ENCODE data around the gene DCAF7.

The DCAF7 gene

DNA sequence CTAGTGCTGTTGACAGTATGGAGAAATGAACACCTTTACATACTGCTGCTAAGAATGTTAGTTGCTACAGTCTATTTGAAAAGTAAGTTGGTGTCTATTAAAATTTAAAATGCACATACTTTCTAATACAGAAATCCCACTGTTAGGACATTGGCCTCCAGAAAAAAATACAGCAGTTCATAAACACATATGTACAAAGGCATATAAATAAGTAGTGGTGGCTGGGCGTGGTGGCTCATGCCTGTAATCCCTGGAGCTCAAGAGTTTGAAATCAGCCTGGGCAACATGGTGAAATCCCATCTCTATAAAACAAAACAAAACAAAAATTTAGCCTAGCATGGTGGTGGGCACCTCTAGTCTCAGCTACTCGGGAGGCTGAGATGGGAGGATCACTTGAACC, 13.1 kb downstream of the DCAF7 start:
- H3K36me3 ChIP-seq (ENCODE audit: control insufficient read depth, low read length) = no peaks in the 10 kb centered on the region

DNA sequence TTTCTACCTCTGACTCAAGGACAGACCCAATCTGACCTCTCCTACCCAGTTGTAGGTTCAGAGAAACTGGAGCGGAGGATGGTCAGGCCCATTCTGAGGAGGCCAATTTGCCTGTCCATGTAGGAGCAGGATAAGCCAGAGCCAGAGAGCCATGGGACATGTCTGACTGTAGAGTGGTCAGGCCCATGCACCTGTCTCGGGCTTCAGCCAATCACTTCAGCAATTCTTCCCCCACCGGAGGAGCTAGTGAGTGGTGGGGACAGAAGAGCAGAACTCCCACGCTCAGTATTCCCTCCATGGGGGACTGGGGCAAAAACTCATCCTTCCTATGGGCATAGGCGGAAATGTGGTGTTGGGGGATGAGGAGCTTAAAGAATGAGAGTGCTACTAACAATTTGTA, 14.3 kb downstream of the DCAF7 start:
- no peaks in the 10 kb centered on the region for H3K9me2 ChIP-seq (replicated peaks; ENCODE audit: control insufficient read depth, low read length)
- H3K36me3 ChIP-seq (ENCODE audit: control insufficient read depth, low read length) = no peaks in the 10 kb centered on the region; the same call in 1 of the 2 replicates
- peaks cover 3% of the 10 kb centered on the region; the same call in 1 of the 2 replicates for H3F3A ChIP-seq (ENCODE audit: control insufficient read depth, insufficient read depth)
- H3K79me2 ChIP-seq (ENCODE audit: control insufficient read depth, low read length) = peaks cover 90% of the 10 kb centered on the region
- no peak overlapping the region for H3K4me3 ChIP-seq (ENCODE audit: low read length)
- no peaks in the 10 kb centered on the region for H3K27me3 ChIP-seq (ENCODE audit: control insufficient read depth, low read length)
- no peak overlapping the region for H3K4me2 ChIP-seq (ENCODE audit: low read length)
- peaks cover 8% of the 10 kb centered on the region; the same call in 1 of the 2 replicates for H4K20me1 ChIP-seq (ENCODE audit: control insufficient read depth, insufficient read depth, low read depth, low read length)
- no peak overlapping the region for H3K27ac ChIP-seq (ENCODE audit: low read depth, low read length)
- TF ChIP-seq, protein P1, sequence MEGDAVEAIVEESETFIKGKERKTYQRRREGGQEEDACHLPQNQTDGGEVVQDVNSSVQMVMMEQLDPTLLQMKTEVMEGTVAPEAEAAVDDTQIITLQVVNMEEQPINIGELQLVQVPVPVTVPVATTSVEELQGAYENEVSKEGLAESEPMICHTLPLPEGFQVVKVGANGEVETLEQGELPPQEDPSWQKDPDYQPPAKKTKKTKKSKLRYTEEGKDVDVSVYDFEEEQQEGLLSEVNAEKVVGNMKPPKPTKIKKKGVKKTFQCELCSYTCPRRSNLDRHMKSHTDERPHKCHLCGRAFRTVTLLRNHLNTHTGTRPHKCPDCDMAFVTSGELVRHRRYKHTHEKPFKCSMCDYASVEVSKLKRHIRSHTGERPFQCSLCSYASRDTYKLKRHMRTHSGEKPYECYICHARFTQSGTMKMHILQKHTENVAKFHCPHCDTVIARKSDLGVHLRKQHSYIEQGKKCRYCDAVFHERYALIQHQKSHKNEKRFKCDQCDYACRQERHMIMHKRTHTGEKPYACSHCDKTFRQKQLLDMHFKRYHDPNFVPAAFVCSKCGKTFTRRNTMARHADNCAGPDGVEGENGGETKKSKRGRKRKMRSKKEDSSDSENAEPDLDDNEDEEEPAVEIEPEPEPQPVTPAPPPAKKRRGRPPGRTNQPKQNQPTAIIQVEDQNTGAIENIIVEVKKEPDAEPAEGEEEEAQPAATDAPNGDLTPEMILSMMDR (IDR thresholded peaks at IDR 0.05; ENCODE audit: low read depth, low read length, poor library complexity, severe bottlenecking) = no peak
- TF ChIP-seq EZH2phosphoT487 (IDR thresholded peaks at IDR 0.05; ENCODE audit: borderline replicate concordance, low read length) = no peak
- H3K4me1 ChIP-seq (ENCODE audit: control insufficient read depth, low read length) = no peaks in the 10 kb centered on the region
- H3K9me3 ChIP-seq (ENCODE audit: control insufficient read depth, insufficient read depth, low read length) = no peaks in the 10 kb centered on the region

More for the DNA sequence above, 13.1 kb downstream of the DCAF7 start:
- Histone ChIP-seq H3F3A (ENCODE audit: control insufficient read depth, insufficient read depth) (peaks cover 3% of the 10 kb centered on the region; the same call in 1 of the 2 replicates), H3K79me2 (ENCODE audit: control insufficient read depth, low read length) (peaks cover 88% of the 10 kb centered on the region), H3K4me1 (ENCODE audit: control insufficient read depth, low read length) (no peaks in the 10 kb centered on the region), H3K9me3 (ENCODE audit: control insufficient read depth, insufficient read depth, low read length) (no peaks in the 10 kb centered on the region), H3K27me3 (ENCODE audit: control insufficient read depth, low read length) (no peaks in the 10 kb centered on the region), H3K9me2 (replicated peaks; ENCODE audit: control insufficient read depth, low read length) (no peaks in the 10 kb centered on the region), H3K27ac (ENCODE audit: low read depth, low read length) (no peak overlapping the region), H3K4me2 (ENCODE audit: low read length) (no peak overlapping the region), H3K4me3 (ENCODE audit: low read length) (no peak overlapping the region), H4K20me1 (ENCODE audit: control insufficient read depth, insufficient read depth, low read depth, low read length) (peaks cover 3% of the 10 kb centered on the region; the same call in 1 of the 2 replicates)
- TF ChIP-seq EZH2phosphoT487 (IDR thresholded peaks at IDR 0.05; ENCODE audit: borderline replicate concordance, low read length) = no peak
- TF ChIP-seq, protein P1 (IDR thresholded peaks at IDR 0.05; ENCODE audit: low read depth, low read length, poor library complexity, severe bottlenecking) = no peak

DNA sequence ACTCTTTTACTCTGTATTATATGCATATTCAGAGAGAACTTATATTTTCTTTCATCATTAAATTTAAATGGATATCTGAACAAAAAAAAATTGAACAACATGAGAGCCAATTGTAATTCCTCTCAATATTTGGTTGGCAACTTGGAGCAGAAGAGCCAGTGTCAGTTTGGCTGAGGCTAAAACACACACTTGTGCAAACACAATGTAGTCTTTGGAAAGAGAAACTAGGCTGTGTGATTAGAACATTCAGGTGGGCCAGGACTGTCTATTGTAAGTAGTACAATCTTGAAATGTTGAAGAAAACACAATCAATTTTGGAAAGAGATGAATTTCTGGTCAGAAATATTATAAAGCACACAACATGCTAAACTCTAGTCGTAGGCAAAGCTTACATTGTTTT, 17.0 kb downstream of the DCAF7 start:
- Histone ChIP-seq H3K4me1 (ENCODE audit: control insufficient read depth, low read length) (no peaks in the 10 kb centered on the region), H3K4me3 (ENCODE audit: low read length) (no peak overlapping the region), H3K36me3 (ENCODE audit: control insufficient read depth, low read length) (no peaks in the 10 kb centered on the region; the same call in 1 of the 2 replicates), H3K79me2 (ENCODE audit: control insufficient read depth, low read length) (peaks cover 85% of the 10 kb centered on the region), H3K9me3 (ENCODE audit: control insufficient read depth, insufficient read depth, low read length) (no peaks in the 10 kb centered on the region), H3K4me2 (ENCODE audit: low read length) (no peak overlapping the region), H3K27ac (ENCODE audit: low read depth, low read length) (no peak overlapping the region), H3K27me3 (ENCODE audit: control insufficient read depth, low read length) (no peaks in the 10 kb centered on the region), H4K20me1 (ENCODE audit: control insufficient read depth, insufficient read depth, low read depth, low read length) (peaks cover 14% of the 10 kb centered on the region; the same call in 1 of the 2 replicates), H3F3A (ENCODE audit: control insufficient read depth, insufficient read depth) (no peaks in the 10 kb centered on the region), H3K9me2 (replicated peaks; ENCODE audit: control insufficient read depth, low read length) (no peaks in the 10 kb centered on the region)
- TF ChIP-seq, protein P1 (IDR thresholded peaks at IDR 0.05; ENCODE audit: low read depth, low read length, poor library complexity, severe bottlenecking) = no peak
- TF ChIP-seq EZH2phosphoT487 (IDR thresholded peaks at IDR 0.05; ENCODE audit: borderline replicate concordance, low read length) = no peak
